Keratinocyte (primary cell): Measurements from ENCODE around the gene B9D1. TPM values are rescaled to one million over a fixed set of nuclear protein-coding genes. Genes with fewer than 3 reads are reported as not detected.
A peak's percentile ranks its signal among the peaks of the same experiment; 100 is the strongest.

Source experiments
- DNase-seq: peaks from one replicate; pipeline ENCODE4 v3.0.0-alpha.2; 2011; ENCODE audit warnings: low read depth, missing footprints, low spot score
- FAIRE-seq: peaks from 2 replicates; lab custom pipeline; 2011; peaks lifted over from hg19 to GRCh38; lab: Jason Lieb, UNC
- H2AFZ ChIP-seq: 2 replicates; pipeline ENCODE4 v1.6.0; 2012; ENCODE audit warnings: low read length, control low read depth, inconsistent platforms; ENCODE audit not compliant: control insufficient read depth
- H3K27ac ChIP-seq: 2 replicates; pipeline ENCODE4 v1.5.1; 2011; ENCODE audit warnings: low read length; ENCODE audit not compliant: control insufficient read depth, insufficient read depth
- H3K27me3 ChIP-seq: 3 replicates; pipeline ENCODE4 v1.6.0; 2011; ENCODE audit warnings: low read length; ENCODE audit not compliant: control insufficient read depth, insufficient read depth; ENCODE audit errors: extremely low read depth
- H3K36me3 ChIP-seq, 2 experiments: 2 replicates in 1 of 2; 3 replicates in 1 of 2; pipeline ENCODE4 v1.5.1; 2011; ENCODE audit warnings: low read length in 2 of 2, mild to moderate bottlenecking in 1 of 2; ENCODE audit not compliant: control insufficient read depth in 2 of 2, insufficient read depth in 2 of 2; ENCODE audit errors: extremely low read depth in 1 of 2
- H3K4me1 ChIP-seq: 3 replicates; pipeline ENCODE4 v1.5.1; 2011; ENCODE audit warnings: low read length; ENCODE audit not compliant: control insufficient read depth, insufficient read depth; ENCODE audit errors: extremely low read depth
- H3K4me2 ChIP-seq: 3 replicates; pipeline ENCODE4 v1.6.0; 2011; ENCODE audit warnings: low read depth, low read length; ENCODE audit not compliant: control insufficient read depth, insufficient read depth; ENCODE audit errors: extremely low read depth
- H3K4me3 ChIP-seq, 3 experiments: fragments of 200-600 bp in 1 of 3; sonication (generic) in 1 of 3; 2 replicates in 2 of 3; 3 replicates in 1 of 3; pipeline ENCODE4 v1.5.1; 2011 to 2016; ENCODE audit warnings: low read length in 3 of 3, mild to moderate bottlenecking in 3 of 3, control low read depth in 2 of 3, inconsistent platforms in 1 of 3, low read depth in 1 of 3, mixed read lengths in 1 of 3, mixed run types in 1 of 3, moderate library complexity in 1 of 3; ENCODE audit not compliant: control insufficient read depth in 2 of 3, insufficient read depth in 2 of 3; ENCODE audit errors: extremely low read depth in 1 of 3
- H3K79me2 ChIP-seq: 2 replicates; pipeline ENCODE4 v1.6.0; 2012; ENCODE audit warnings: low read length; ENCODE audit not compliant: control insufficient read depth, insufficient read depth
- H3K9ac ChIP-seq: 3 replicates; pipeline ENCODE4 v1.6.0; 2011; ENCODE audit warnings: low read length; ENCODE audit not compliant: control insufficient read depth, insufficient read depth; ENCODE audit errors: extremely low read depth
- H3K9me1 ChIP-seq: 3 replicates; pipeline ENCODE4 v1.6.0; 2011; ENCODE audit warnings: low read length; ENCODE audit not compliant: control insufficient read depth, insufficient read depth; ENCODE audit errors: extremely low read depth
- H3K9me3 ChIP-seq: 2 replicates; pipeline ENCODE4 v1.5.1; 2012; ENCODE audit warnings: low read depth, low read length; ENCODE audit not compliant: control insufficient read depth
- H4K20me1 ChIP-seq: 3 replicates; pipeline ENCODE4 v1.6.0; 2011; ENCODE audit warnings: low read length; ENCODE audit not compliant: control insufficient read depth, insufficient read depth; ENCODE audit errors: extremely low read depth
- CTCF ChIP-seq, 3 experiments: IDR thresholded peaks in 1 of 3; conservative IDR thresholded peaks in 1 of 3; optimal IDR thresholded peaks in 1 of 3; 2 replicates in 2 of 3; 3 replicates in 1 of 3; pipeline versions ENCODE3 to v1.5.1; 2011; ENCODE audit warnings: low read length in 3 of 3, mild to moderate bottlenecking in 3 of 3, moderate library complexity in 2 of 3, control low read depth in 1 of 3, inconsistent platforms in 1 of 3; ENCODE audit not compliant: insufficient read depth in 2 of 3; ENCODE audit errors: extremely low read depth in 1 of 3
- EZH2 ChIP-seq: IDR thresholded peaks from one replicate; pipeline ENCODE4 v1.6.1; 2012; ENCODE audit warnings: inconsistent platforms, mild to moderate bottlenecking, low read length, moderate library complexity
- dilution Hi-C: fragments of 300-500 bp; cut with MboI; formaldehyde crosslinking; loops from one replicate; pipeline ENCODE4 v1.7.0; 2020; ENCODE audit warnings: low sequenced_read_pairs; ENCODE audit not compliant: extremely low pct_ligation_motif_present
- polyA plus RNA-seq, 5 experiments: library from polyadenylated mRNA; depleted of rRNA in 3 of 5; stranded (reverse) in 3 of 5; stranded (forward) in 1 of 5; unstranded in 1 of 5; fragments of >200 nt; gene quantifications; 1 replicate in 1 of 5; 2 replicates in 3 of 5; 3 replicates in 1 of 5; pipeline versions ENCODE4 v1.2.1 to v1.2.3, GENCODE V29; 2011 to 2012; ENCODE audit warnings: missing spikeins in 2 of 5, low read depth in 1 of 5, low replicate concordance in 1 of 5

B9D1 gene
- polyA plus RNA-seq, 1 donor (not counting 4 experiments of a cell fraction or from before 2014, with no cell fraction given), result 30.3 TPM

- Histone ChIP-seq H3K9me3 (no peaks in the 10 kb centered on the region), H3K79me2 (no peaks in the 10 kb centered on the region), H2AFZ (no peak overlapping the region), H3K27me3 (no peaks in the 10 kb centered on the region), H3K4me2 (no peak overlapping the region), H4K20me1 (no peaks in the 10 kb centered on the region), H3K9ac (no peak overlapping the region), H3K27ac (no peak overlapping the region), H3K9me1 (no peaks in the 10 kb centered on the region), H3K4me3 (no peak overlapping the region), H3K36me3 (peaks cover 5 to 9% of the 10 kb centered on the region in 2 experiments), H3K4me1 (peaks cover 6% of the 10 kb centered on the region)
- DNase-seq, result no peak
- no peak for FAIRE-seq
- no peak for TF ChIP-seq EZH2
- TF ChIP-seq CTCF (optimal IDR thresholded peaks at IDR 0.05 in 1 of 3, IDR thresholded peaks at IDR 0.05 in 1 of 3, conservative IDR thresholded peaks at IDR 0.05 in 1 of 3; ENCODE audit: extremely low read depth in 1 of 3, insufficient read depth in 2 of 3, low read length in 3 of 3), result peak; percentile 55 to 63 (median 57)
- dilution Hi-C loops, result no loop called here
These were observed 24.2 kb downstream of the B9D1 start for GRCh38 chr17:19338031-19338990.

- Histone ChIP-seq H3K4me1 (peaks cover 8% of the 10 kb centered on the region), H3K79me2 (no peaks in the 10 kb centered on the region), H3K36me3 (peaks cover 5 to 12% of the 10 kb centered on the region in 2 experiments), H2AFZ (no peak overlapping the region), H3K9ac (no peak overlapping the region), H4K20me1 (no peaks in the 10 kb centered on the region), H3K4me2 (no peak overlapping the region), H3K27ac (no peak overlapping the region), H3K27me3 (no peaks in the 10 kb centered on the region), H3K4me3 (no peak overlapping the region), H3K9me3 (no peaks in the 10 kb centered on the region), H3K9me1 (no peaks in the 10 kb centered on the region)
- DNase-seq, result no peak
- dilution Hi-C loops, result no loop called here
- TF ChIP-seq EZH2 (no peak), CTCF (optimal IDR thresholded peaks at IDR 0.05 in 1 of 3, IDR thresholded peaks at IDR 0.05 in 1 of 3, conservative IDR thresholded peaks at IDR 0.05 in 1 of 3; ENCODE audit: extremely low read depth in 1 of 3, insufficient read depth in 2 of 3, low read length in 3 of 3) (no peak)
- FAIRE-seq, result no peak
These were observed 24.9 kb downstream of the B9D1 start for GRCh38 chr17:19337712-19338023.
